ENCODE results near the gene KRTAP10-7.
"Not testable (repeated sequence)": the region's sequence is repeated elsewhere in the genome, so short reads cannot be mapped to it uniquely, and the experiment has no call there.

KRTAP10-7 gene

DNA sequence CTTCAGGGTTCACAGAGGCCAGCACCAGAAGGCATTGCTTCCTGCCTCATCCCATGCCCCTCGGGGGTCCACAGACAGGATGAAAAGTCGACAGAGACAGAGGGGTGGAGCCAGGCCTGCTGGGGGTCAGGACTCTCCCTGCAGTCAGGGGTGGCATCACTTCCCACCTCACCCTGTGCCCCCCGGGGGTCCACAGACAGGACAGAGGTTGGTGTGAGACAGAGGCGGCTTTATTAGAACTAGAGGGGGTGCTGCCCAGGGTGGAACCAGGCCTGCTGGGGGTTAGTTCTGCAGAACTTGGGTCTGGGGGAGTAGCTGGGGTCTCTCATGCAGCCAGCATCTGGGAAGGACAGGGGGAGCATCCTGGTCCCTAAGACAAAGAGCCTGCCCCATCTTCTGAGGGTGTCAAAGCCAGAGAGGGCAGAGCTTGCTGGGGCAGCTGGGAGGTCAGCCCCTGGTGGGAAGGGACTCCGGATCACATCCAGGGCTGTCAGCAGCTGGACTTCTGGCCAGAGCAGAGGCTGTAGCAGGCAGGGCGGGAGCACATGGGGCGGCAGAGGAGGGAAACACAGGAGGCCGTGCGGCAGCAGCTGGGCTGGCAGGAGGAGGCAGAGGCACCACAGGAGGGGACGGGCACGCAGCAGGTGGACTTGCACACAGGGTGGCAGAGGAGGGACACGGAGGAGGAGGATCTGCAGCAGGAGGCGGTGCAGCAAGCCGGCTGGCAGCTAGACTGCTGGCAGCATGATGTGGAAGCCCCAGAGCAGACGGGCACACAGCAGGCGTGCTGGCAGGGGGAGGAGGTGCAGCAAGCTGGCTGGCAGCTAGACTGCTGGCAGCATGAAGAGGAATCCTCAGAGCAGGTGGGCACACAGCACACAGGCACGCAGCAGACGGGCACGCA lies 9.2 kb upstream of the KRTAP10-7 start:
- not testable (repeated sequence) for DNase-seq

DNA sequence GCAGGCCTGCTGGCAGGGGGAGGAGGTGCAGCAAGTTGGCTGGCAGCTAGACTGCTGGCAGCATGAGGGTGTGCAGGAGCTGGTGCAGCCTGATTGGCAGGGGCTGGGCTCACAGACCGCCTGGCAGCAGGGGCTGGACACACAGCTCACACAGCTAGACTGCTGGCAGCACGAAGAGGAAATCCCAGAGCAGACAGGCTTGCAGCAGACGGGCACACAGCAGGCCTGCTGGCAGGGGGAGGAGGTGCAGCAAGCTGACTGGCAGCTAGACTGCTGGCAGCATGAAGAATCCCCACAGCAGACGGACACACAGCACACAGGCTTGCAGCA lies 8.6 kb upstream of the KRTAP10-7 start:
- DNase-seq, result not testable (repeated sequence)

DNA sequence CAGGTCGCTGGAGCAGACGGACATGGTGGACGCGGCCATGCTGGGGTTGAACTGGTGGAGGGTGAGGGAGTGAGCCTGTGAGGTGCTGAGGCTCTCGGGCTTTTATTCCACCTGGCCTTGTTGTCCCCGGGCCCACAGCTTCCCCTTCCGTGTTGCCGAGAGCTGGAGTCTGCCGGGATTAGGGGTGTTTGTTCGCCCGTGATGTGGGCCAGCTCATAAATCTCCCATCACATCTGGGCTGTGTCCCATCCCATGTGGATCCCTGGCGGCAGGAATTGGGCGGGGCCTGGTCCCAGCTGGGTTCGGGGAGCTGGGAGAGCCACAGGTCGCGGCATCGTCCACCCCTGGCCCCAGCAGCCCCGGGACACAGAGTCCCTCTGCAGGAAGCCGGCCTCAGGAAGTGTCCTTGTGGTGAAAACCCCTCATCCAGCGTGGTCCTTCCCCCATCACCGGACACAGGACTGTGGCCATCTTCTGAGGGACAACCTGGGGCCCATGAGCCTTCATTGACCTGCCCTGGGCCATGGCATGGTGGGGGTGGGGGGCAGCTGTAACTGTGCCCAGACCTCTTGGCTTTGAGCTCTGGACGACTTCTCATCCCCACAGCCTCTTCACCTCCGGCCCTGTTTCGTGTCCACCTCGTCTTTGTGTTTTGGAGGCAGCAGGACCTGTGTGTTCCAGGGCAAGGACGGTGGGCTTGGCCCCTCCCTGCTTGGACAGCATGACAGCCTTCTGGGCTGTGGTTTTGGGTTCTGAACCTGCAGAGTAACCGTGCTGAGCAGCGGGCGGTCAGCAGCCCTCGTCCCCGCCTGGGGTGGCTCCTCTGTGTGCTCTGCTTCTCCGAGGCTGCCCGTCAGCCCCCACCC lies 7.7 kb upstream of the KRTAP10-7 start, which contains the start of gene KRTAP10-6:
KRTAP10-6 (minus strand) TSS at position 60 of the 866 bp plus-strand sequence; CDS start at position 39, 21 bp downstream.
- no peak for DNase-seq

DNA sequence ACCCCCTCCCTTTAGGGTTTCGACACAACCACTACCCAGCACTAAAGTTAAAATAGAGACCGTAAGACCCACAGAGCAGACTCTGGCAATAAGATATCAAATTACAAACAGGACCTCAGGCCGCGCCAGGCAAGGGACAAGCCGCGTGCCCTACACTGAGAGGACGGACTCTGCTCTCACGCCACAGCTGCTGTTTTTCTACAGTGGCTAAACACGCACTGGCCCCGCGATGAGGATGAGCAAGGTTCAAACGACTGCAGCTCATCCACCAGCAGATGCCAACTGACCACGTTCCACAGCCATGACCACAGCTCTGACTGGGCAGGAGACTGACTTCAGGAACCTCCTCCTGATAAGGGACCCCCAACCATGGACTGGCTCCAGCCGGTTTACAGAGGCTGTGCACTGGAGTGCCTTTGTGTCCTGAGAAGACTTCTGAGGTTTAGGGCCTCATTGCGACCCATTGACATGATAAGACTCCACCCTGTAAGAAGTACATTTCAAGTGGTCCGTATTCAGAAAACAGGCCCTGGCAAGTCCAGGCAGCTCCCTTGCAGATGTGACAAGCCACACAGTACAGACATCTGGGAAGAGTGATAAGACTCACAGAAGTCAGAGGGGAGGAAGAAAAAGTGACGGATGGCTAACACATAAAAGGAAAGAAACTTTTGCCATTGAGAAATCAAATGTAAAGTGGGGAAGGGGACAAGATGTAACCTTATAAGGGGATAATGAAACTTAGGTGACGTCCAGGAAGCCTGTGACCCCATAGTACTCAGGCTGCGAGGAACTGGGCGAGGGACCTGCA lies 6.6 kb upstream of the KRTAP10-7 start:
- DNase-seq, result no peak

DNA sequence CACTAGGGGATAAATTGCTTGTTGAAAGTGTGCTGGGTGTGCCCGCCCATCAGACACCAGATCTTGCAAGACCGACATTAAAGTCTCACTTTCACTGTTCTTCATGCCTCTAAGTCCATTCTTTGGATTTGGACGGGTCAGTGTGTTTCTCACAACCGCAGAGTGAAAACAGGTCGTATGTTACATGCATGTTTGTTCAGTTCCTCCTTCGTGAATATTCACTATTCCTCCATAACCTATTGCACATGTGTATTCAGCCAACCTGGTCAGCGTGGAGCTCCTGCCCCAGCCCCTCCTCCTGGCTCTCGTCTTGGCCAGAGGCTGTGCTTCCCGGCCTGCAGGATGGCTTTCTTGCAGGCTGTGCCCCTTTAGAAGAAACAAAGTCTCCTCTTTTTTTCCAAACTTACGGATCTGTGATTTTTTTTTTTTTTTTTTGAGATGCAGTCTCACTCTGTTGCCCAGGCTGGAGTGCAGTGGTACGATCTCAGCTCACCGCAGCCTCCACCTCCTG lies 5.9 kb upstream of the KRTAP10-7 start:
- DNase-seq, result no peak

DNA sequence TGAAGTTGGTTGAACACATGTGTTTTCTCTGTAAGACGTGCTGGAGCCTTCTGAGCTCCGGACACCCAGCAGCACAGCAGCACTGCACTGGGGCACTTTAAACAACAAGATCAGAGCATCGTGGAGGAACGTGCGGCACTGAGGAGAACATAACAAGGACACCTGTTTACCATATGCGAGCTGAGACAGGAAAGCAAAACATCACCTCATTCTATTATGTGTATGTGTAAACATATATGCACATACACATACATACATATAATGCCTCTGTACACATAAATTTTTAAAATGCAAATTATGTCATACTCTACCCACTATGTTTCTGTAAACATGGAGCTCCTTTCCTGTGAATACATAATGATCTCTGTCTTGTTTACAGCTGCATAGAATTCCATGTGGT lies 4.9 kb upstream of the KRTAP10-7 start:
- DNase-seq, result no peak

DNA sequence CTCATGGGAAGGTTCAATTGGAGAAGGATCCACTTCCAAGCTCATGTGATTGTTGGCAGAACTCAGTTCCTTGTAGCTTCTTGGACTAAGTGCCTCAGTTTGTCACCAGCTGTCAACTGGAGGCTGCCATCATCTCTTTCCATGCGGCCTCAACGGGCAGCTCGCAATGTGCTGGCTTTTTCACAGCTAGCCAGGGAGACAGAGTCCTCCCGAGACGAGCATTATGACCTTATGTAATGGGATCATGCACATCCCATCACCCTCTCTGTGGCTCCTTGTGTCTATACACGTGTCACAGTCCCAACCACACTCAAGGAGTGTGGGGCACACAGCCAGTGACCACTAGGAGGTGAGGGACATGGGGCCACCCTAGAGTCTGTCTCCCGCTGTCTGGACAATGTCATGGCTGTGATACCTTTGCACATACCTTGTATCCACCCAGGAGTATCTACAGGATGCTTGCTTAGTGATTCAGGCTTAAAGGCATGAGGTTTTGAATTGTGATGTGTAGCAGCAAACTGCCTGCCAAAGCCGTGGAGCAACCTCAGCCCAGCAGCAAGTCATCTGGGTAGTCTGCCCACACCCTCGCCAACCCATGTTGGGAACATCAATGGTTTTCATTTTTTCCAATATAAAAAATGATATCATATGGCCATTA lies 4.2 kb upstream of the KRTAP10-7 start:
- DNase-seq, result no peak

DNA sequence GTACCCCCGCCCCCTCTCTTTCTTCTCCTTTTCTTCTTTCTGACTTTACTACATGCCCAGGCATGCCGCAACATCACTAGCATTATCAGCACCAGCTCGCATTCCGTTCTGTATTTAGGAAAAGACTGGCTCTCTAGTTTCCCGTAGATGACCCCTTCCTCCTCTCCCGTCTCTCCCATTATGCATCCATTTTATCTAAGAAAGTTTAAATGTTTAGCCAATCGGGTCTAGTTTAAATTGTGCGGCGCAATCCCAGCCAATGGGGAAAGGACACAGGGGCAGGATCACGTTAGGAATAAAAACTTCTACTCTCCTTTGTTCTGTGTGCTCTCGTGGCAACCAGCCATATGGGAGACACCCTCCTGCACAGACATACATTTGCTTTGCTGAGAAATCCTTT lies 2.3 kb upstream of the KRTAP10-7 start:
- DNase-seq, result no peak

DNA sequence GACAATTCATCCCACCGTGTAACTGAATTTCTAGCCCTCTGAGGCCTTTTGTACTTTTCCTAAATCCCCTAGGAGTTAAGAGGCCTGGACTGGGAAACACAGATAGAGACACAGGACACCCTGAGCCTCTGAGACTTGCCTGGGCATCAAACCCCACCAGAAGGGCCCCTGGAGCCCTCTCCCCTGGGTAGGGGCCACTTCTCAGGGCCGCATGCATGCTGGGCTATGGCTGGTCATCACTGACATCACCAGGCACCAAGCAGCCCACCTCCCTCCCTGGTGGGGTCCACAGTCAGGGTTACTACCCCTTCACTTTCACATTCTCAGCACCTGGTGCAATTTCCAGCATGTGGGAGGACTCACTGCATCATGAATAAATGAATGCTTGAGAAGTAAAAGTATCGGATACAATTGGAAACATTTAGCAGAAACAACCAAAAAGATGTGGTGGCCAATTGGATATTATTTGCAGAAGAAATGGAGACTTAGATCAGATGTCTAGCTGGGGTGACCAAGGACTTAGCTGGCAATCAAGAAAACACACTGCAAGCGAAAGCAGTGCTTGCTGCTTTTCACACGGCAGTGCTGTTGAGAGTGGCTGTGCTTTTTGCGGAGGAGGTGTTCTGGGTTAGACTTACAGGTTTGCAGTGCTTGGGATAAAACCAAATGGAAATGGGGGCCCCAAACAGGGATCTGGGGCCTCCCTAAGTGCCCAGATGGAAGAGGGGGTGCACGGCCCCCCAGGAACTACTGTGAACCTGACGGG lies 950 bp upstream of the KRTAP10-7 start:
- no peak for DNase-seq

DNA sequence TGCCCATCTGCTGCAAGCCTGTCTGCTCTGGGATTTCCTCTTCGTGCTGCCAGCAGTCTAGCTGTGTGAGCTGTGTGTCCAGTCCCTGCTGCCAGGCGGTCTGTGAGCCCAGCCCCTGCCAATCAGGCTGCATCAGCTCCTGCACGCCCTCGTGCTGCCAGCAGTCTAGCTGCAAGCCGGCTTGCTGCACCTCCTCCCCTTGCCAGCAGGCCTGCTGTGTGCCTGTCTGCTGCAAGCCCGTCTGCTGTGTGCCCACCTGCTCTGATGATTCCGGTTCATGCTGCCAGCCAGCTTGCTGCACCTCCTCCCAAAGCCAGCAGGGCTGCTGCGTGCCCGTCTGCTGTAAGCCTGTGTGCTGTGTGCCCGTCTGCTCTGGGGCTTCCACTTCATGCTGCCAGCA lies 694 bp downstream of the KRTAP10-7 start:
- not testable (repeated sequence) for DNase-seq

DNA sequence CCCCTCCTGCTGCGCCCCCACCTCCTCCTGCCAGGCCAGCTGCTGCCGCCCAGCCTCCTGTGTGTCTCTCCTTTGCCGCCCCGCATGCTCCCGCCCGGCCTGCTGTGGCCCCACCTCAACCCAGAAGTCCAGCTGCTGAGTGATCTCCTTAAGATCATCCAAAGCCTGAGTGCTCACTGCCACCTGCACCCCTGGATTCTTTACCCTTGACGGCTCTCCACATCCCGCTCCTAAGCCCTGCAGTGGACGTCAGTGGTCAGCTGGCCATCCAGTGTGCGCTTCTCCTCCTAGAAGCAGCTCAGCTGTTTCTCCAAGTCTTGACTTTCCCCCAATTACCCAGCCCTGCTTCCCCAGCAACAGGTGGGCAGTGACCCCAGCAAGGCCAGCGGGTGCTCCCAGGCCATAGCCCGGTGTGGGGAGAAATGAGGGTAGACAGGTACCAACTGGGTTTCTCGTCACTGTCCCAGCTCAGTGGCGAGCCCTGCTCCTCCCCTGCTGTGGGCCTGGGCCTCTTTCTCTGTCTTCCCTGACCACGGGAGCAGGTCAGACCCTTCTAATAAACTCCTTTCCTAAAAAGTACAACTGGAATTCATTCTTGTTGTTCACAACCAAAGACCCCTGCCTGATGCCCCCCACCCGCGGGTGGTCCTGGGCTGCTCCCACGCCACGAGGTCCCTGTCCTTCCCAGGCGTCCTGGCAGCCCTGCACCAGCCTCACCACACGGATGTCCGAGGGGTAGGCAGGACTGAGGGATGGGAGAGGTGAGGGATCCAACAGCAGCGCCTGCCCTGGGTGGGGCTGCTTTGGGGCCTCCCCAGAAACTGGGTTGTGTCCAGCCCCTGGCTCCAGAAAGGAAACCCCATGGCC lies 1.4 kb downstream of the KRTAP10-7 start:
- DNase-seq, result no peak

DNA sequence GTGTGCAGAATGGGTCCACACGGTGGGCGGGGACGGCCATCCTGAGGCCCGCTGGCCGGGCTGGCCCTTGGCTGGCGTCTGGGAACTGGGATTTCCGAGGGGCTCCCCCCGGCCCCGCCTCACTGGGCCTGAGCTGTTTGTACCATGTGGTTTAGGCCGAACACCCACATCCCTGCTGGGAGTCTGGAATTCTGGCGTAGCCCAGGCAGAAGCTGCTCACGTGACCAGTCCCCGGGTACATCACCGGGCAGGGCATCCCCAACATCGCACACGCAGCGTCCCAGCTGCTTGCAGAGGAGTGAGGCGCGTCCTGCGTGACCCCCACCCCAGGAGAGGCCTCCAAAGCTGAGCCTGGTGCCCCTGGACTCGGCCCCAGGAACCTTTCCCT lies 2.1 kb downstream of the KRTAP10-7 start:
- no peak for DNase-seq

DNA sequence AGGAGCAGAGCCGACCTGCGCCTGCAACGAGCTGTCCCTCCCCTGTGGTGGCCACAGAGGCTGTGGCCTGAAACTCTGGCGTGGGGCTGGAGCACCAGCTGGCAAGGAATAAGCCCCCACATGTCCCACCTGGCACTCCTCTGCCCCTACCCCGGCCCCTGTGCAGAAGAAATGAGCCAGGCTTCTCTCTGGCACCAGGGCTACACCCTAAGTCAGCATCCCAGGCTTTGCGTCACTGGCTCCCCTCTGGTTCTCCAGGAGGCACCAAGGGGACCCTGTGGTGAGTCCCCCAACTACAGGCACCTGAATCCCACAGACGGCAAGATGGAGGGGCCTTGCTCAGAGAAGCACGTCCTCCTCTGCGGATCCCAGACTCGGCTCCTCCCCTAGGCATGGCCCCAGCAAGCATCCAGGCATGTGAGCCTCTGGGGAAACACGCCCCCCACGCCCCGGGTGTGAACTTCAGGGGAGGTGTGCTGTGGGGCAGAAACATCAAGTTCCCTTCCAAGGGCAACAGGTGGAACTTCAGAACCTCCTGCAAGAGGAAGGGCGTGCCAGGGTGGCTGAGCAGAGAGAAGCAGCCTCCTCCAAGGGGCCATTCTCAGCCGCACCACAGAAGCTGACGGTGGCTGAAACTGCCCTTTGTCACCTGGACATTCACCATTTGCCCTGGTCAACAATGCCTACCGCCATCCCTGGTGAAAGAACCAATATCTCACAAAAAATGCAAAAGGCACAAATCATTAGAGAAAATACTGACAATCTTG lies 2.9 kb downstream of the KRTAP10-7 start:
- DNase-seq, result no peak

DNA sequence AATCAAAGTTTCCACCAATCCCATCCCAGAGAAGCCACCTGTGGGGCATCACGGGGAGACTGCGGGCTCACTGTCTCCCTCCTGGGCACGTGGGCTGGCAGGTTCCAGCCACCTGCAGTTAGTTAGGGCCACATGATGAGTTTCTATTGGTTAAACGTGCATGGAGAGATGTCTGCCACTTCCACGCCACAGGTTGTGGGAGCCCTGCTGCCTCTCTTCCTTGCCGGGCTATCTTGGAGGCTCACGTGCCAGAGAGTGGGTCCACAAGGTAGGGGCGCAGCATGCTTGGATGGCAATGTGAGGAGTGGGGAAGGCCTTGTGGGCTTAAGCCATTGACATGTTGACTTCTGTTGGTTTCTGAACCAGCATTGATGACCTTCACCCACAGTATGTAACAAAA lies 3.5 kb downstream of the KRTAP10-7 start:
- no peak for DNase-seq

DNA sequence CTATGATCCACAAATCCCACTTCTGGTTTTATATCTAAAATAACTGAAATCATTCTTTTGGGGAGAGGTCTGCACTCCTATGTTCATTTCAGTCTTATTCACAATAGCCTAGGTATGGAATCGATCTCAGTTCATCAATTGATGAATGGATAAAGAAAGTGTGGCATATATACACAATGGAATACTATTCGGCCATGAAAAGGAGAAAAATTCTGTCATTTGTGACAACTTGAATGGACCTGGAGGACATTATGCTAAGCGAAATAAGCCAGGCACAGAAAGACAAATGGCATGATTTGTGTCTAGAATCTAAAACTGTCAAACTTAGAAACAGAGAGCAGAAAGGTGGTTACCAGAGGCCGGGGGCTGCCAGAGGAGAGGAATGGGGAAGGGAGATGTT lies 6.1 kb downstream of the KRTAP10-7 start:
- DNase-seq, result no peak

DNA sequence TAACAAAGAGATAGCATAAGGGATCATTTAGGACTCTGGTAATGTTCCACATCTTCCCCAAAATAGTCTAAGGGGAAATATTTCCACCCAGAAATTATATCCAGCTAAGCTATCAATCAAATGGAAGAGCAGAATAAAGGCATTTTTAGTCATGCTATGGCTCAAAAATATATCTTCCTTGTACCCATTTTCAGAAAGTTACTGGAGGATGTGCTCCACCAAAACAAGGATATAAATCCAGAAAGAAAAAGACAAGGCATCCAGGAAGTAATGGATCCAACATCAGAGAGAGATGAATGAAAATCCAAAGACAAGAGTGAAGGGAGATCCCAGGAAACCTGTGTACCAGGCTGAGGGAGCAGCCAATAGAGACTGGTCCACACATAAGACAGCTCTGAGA lies 8.8 kb downstream of the KRTAP10-7 start:
- no peak for DNase-seq

DNA sequence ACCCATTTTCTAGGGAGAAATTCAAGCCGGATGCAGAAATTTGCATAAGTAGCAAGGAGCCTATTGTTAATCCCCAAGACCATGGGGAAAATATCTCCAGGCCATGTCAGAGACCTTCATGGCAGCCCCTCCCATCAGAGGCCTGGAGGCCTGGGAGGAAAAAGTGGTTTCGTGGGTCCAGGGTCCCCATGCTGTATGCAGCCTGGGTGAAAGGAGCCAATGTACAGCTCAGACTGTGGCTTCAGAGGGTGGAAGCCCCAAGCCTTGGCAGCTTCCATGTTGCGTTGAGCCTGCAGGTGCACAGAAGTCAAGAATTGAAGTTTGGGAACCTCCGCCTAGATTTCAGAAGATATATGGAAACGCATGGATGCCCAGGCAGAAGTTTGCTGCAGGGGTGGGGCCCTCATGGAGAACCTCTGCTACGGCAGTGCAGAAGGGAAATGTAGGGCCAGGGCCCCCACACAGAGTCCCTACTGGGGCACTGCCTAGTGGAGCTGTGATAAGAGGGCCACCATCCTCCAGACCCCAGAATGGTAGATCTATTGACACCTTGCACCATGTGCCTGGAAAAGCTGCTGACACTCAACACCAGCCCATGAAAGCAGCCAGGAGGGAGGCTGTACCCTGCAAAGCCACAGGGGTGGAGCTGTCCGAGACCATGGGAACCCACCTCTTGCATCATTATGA lies 9.9 kb downstream of the KRTAP10-7 start:
- DNase-seq, result not testable (repeated sequence)

DNA sequence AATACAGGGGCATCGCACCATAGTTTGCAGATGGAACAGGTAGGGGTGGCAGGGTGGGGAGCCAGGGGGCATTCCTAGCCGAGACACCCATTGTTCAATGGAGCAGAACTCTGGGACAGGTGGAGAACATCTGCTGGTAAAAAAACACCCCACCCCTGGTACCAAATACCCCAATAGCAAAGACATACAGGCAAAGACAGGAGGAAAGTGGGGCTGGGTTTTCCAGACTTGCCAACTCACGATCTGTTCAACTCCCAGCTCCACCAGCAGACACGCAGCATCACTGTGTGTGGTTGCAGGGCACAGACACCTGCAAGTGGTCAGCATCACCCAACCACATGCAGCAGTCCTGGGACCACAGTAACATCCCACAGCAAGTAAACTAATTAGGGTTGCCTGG lies 11.2 kb downstream of the KRTAP10-7 start:
- no peak for DNase-seq

DNA sequence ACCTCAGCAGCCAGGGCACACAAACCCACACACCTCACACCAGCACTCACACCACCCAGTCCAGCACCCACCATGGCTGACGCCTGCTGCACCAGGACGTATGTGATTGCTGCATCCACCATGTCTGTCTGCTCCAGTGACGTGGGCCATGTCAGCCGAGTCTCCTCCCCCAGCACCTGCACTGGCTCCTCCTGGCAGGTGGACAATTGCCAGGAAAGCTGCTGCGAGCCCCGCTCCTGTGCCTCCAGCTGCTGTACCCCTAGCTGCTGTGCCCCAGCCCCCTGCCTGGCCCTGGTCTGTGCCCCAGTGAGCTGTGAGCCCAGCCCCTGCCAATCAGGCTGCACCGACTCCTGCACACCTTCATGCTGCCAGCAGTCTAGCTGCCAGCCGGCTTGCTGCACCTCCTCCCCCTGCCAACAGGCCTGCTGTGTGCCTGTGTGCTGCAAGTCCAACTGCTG lies 11.7 kb downstream of the KRTAP10-7 start, which contains the start of gene KRTAP10-8:
KRTAP10-8 (plus strand) TSS at position 51 of the 458 bp plus-strand sequence; CDS start at position 73, 22 bp downstream.
- DNase-seq, result no peak
